Gastroesophageal sphincter (tissue), 4 donors: ENCODE measurements around the gene PARD6G. TPM values are rescaled to one million over a fixed set of nuclear protein-coding genes. Genes with fewer than 3 reads are reported as not detected.

Experiments used
- ATAC-seq: fragments of 150-250 bp; one replicate; pipeline ENCODE4 v1.9.1; 2016; ENCODE audit warnings: mild to moderate bottlenecking, moderate library complexity
- H3K27ac ChIP-seq, 4 donors: fragments of 200-600 bp; sonication (generic) in 3 of 4; 1 replicate in 3 of 4; 2 replicates in 1 of 4; pipeline ENCODE4 v1.5.1; 2016 to 2019
- H3K27me3 ChIP-seq: fragments of 200-600 bp; sonication (generic); one replicate; pipeline ENCODE4 v1.5.1; 2019
- H3K36me3 ChIP-seq, 2 donors: fragments of 200-600 bp; sonication (generic); one replicate each; pipeline ENCODE4 v1.5.1; 2019; ENCODE audit warnings: control low read depth in 1 of 2
- H3K4me1 ChIP-seq, 3 donors: fragments of 200-600 bp; sonication (generic); 1 replicate in 2 of 3; 2 replicates in 1 of 3; pipeline ENCODE4 v1.5.1; 2016 to 2019; ENCODE audit warnings: control low read depth in 2 of 3
- H3K4me3 ChIP-seq, 2 donors: fragments of 200-600 bp; sonication (generic); one replicate each; pipeline ENCODE4 v1.5.1; 2019; ENCODE audit warnings: mild to moderate bottlenecking in 1 of 2, moderate library complexity in 1 of 2
- H3K9me3 ChIP-seq, 3 donors: fragments of 200-600 bp; sonication (generic); one replicate each; pipeline ENCODE4 v1.5.1; 2017 to 2019; ENCODE audit warnings: control low read depth in 2 of 3
- CTCF ChIP-seq, 4 experiments: fragments of 200-600 bp in 2 of 4; fragments of 450-650 bp in 2 of 4; sonication (generic) in 1 of 4; IDR thresholded peaks; one replicate each; pipeline ENCODE4 v1.5.1; 2017 to 2019; ENCODE audit warnings: antibody characterized with exemption in 4 of 4, mild to moderate bottlenecking in 2 of 4, moderate library complexity in 2 of 4
- EP300 ChIP-seq: sonication (generic); formaldehyde crosslinking; IDR thresholded peaks from one replicate; pipeline ENCODE4 v1.6.1; 2017; ENCODE audit warnings: antibody characterized with exemption, mild to moderate bottlenecking
- POLR2A ChIP-seq, 2 donors: fragments of 450-650 bp; IDR thresholded peaks; one replicate each; pipeline ENCODE4 v1.6.1; 2017; ENCODE audit warnings: antibody characterized with exemption in 2 of 2, mild to moderate bottlenecking in 2 of 2, moderate library complexity in 1 of 2
- POLR2AphosphoS5 ChIP-seq: sonication (generic); formaldehyde crosslinking; IDR thresholded peaks from one replicate; pipeline ENCODE4 v1.6.1; 2017; ENCODE audit warnings: antibody characterized with exemption
- WGBS, 2 donors: methylation state at CpG; one replicate each; pipeline ENCODE4 v1.1.5; 2018; ENCODE audit warnings: low coverage in 1 of 2; 5-methylcytosine and 5-hydroxymethylcytosine counted together
- total RNA-seq, 4 donors: library from RNA; depleted of rRNA; stranded (reverse); fragments of >200 nt; gene quantifications; one replicate each; pipeline ENCODE4 v1.1.0, GENCODE V29; 2016

Gene PARD6G
- total RNA-seq, 4 donors from 2014 or later: 3.7 to 14.0 (median 8.6) TPM

GRCh38 chr18:80201739-80202138 lies 45.6 kb downstream of the PARD6G start:
- Histone ChIP-seq H3K4me1 (peaks cover 0 to 15% (median 0%) of the 10 kb centered on the region in 3 donors), H3K4me3 (no peak overlapping the region), H3K27me3 (no peaks in the 10 kb centered on the region), H3K27ac (no peak overlapping the region), H3K36me3 (no peaks in the 10 kb centered on the region), H3K9me3 (no peaks in the 10 kb centered on the region)
- ATAC-seq: no peak
- WGBS, 2 donors: 33 to 82% methylated on average over 1 to 2 of the region's 9 CpGs
- TF ChIP-seq POLR2AphosphoS5: no peak
- no peak for TF ChIP-seq CTCF (IDR thresholded peaks at IDR 0.05)
- no peak for TF ChIP-seq EP300
- no peak for TF ChIP-seq POLR2A (IDR thresholded peaks at IDR 0.05)

GRCh38 chr18:80200932-80201672 lies 46.2 kb downstream of the PARD6G start:
- TF ChIP-seq EP300 (no peak), POLR2AphosphoS5 (no peak), POLR2A (IDR thresholded peaks at IDR 0.05) (no peak), CTCF (IDR thresholded peaks at IDR 0.05) (no peak)
- Histone ChIP-seq H3K4me1 (peaks cover 0 to 15% (median 0%) of the 10 kb centered on the region in 3 donors), H3K36me3 (no peaks in the 10 kb centered on the region), H3K4me3 (no peak overlapping the region), H3K27ac (peak overlapping the region in 1 of 4 donors; percentile 28), H3K27me3 (no peaks in the 10 kb centered on the region), H3K9me3 (no peaks in the 10 kb centered on the region)
- no peak for ATAC-seq
- 37 to 57% methylated on average over 3 to 4 of the region's 17 CpGs for WGBS, 2 donors

DNA sequence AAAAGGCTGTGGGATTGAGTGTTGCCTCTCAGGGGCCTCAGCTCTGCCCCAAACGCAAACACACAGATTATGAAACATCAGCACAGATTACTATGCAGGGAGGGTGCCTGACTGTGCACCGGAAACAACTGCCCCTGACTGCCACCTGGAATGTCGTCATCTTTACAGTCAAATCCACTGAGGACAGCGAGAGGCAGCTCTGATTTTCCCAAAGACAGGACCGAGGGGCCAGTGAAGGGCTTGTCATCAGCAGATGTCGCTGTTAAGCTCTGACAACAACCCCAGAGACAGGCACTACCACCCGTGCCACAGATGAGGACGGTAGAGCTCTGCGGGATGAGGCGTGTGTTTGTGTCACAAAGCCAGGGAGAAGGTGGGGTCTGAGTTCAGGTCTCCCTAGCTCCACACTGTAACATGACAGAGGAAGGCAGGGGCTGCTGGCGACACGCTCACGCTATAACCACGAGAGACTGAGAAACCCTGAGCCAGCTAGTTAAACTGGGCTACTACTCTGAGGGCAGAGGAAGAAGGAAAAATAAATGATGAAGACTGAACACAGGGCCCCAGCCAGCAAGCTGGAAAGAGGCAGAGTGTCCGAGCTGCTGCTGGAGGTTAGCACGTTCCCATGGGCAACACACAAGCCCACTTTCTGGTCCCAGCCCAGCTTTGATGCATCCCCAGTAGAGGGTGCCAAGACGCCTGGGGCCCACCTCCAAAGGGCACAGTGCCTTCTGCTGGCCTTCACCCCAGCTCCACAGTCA lies 47.0 kb downstream of the PARD6G start:
- peak overlapping the region in 1 of 4 donors; percentile 28 for H3K27ac ChIP-seq
- TF ChIP-seq POLR2AphosphoS5 (no peak), CTCF (IDR thresholded peaks at IDR 0.05) (no peak), EP300 (no peak), POLR2A (IDR thresholded peaks at IDR 0.05) (no peak)
- 43 to 75% methylated on average over 3 to 13 of the region's 17 CpGs for WGBS, 2 donors
- no peaks in the 10 kb centered on the region for H3K9me3 ChIP-seq
- no peak for ATAC-seq
- H3K4me1 ChIP-seq: peaks cover 0 to 15% (median 0%) of the 10 kb centered on the region in 3 donors
- no peak overlapping the region for H3K4me3 ChIP-seq
- H3K36me3 ChIP-seq: no peaks in the 10 kb centered on the region
- H3K27me3 ChIP-seq: no peaks in the 10 kb centered on the region

DNA sequence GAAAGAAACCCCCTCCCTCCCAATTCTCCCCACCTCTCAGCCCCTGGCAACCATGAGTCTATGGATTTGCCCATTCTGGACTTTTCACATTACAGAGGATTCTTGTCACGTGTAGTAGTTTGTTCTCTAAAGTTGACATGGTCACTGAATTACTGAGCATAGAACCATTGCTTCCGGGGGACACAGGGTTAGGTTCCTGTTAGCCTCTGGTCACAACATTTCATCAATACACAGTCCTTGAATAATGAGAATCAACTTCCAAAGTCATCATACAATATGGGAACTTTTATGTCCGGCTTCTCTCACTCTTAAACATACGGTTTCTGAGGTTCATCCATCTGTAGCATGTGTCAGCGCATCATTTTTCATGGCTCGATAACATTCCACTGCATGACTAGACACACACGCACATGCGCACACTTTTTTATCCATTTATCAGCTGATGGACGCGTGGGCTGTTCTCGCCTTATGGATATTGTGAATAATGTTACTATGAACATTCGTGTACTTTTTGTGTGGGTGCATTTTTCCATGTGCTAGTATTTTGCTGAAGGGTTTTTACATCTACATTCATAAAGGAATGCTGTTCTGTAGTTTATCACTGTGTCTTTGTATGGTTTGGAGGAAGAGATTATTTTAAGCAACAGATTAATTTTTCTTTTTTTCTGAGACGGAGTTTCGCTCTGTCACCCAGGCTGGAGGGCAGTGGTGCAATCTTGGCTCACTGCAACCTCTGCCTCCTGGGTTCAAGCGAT lies 48.1 kb downstream of the PARD6G start:
- Histone ChIP-seq H3K27me3 (no peaks in the 10 kb centered on the region), H3K27ac (no peak overlapping the region), H3K4me1 (peaks cover 0 to 15% (median 0%) of the 10 kb centered on the region in 3 donors), H3K36me3 (no peaks in the 10 kb centered on the region), H3K4me3 (no peak overlapping the region), H3K9me3 (no peaks in the 10 kb centered on the region)
- ATAC-seq: no peak
- no peak for TF ChIP-seq EP300
- TF ChIP-seq CTCF (IDR thresholded peaks at IDR 0.05): no peak
- TF ChIP-seq POLR2A (IDR thresholded peaks at IDR 0.05): no peak
- no peak for TF ChIP-seq POLR2AphosphoS5
- 62 to 76% methylated on average over 5 to 15 of the region's 15 CpGs for WGBS, 2 donors
